PC-9 (cell line): ENCODE results near the gene CNIH3. TPM values are rescaled to one million over a fixed set of nuclear protein-coding genes. Genes with fewer than 3 reads are reported as not detected.

Experiments used
- BruUV-seq: library from RNA; stranded (reverse); fragments of 400-500 nt; replicated peaks from 2 replicates; lab custom pipeline; 2021; lab: Mats Ljungman, UMichigan
- CTCF ChIA-PET: fragments of 300-600 bp; sonication (Branson Sonifier 250); formaldehyde crosslinking; loops from one replicate; lab custom pipeline; 2022; ENCODE audit warnings: antibody characterized with exemption; lab: Charles Lee
- POLR2A ChIA-PET: fragments of 300-600 bp; sonication (Branson Sonifier 250); formaldehyde crosslinking; loops from one replicate; lab custom pipeline; 2022; ENCODE audit warnings: antibody characterized with exemption; ENCODE audit not compliant: unreplicated experiment; lab: Charles Lee
- DNase-seq, 2 experiments: peaks; one replicate each; pipeline versions ENCODE4 v3.0.0 to v3.0.0-alpha.2; 2015 to 2022; ENCODE audit warnings: mixed read lengths in 1 of 2
- H2AFZ ChIP-seq: fragments of 200-600 bp; sonication (generic); 2 replicates; pipeline ENCODE4 v1.8.1; 2017; ENCODE audit warnings: antibody characterized with exemption
- H3F3A ChIP-seq: fragments of 200-600 bp; sonication (generic); 2 replicates; pipeline ENCODE4 v1.8.1; 2017; ENCODE audit warnings: antibody characterized with exemption, mild to moderate bottlenecking, low read depth; ENCODE audit not compliant: insufficient read depth
- H3K27ac ChIP-seq: fragments of 200-600 bp; sonication (generic); 2 replicates; pipeline ENCODE4 v1.6.1; 2016; ENCODE audit warnings: mixed run types
- H3K27me3 ChIP-seq: fragments of 200-600 bp; sonication (generic); 2 replicates; pipeline ENCODE4 v1.6.1; 2016; ENCODE audit warnings: low read depth, mixed run types; ENCODE audit not compliant: insufficient read depth
- H3K36me3 ChIP-seq: fragments of 200-600 bp; sonication (generic); 2 replicates; pipeline ENCODE4 v1.6.1; 2016; ENCODE audit warnings: low read depth, mixed run types
- H3K4me1 ChIP-seq: fragments of 200-600 bp; sonication (generic); replicated peaks from 2 replicates; pipeline ENCODE4 v1.6.1; 2016; ENCODE audit warnings: mixed run types; ENCODE audit not compliant: insufficient read depth
- H3K4me2 ChIP-seq: fragments of 200-600 bp; sonication (generic); 2 replicates; pipeline ENCODE4 v1.6.1; 2017; ENCODE audit warnings: mixed run types
- H3K4me3 ChIP-seq: fragments of 200-600 bp; sonication (generic); 2 replicates; pipeline ENCODE4 v1.6.1; 2016; ENCODE audit warnings: mixed run types
- H3K79me2 ChIP-seq: fragments of 200-600 bp; sonication (generic); 2 replicates; pipeline ENCODE4 v1.6.1; 2017; ENCODE audit warnings: low read depth, mixed run types
- H3K9me2 ChIP-seq: fragments of 200-600 bp; sonication (generic); 2 replicates; pipeline ENCODE4 v1.8.1; 2017; ENCODE audit warnings: mild to moderate bottlenecking; ENCODE audit not compliant: insufficient read depth
- H3K9me3 ChIP-seq: fragments of 200-600 bp; sonication (generic); 2 replicates; pipeline ENCODE4 v1.8.1; 2016; ENCODE audit warnings: low read depth; ENCODE audit not compliant: insufficient read depth
- H4K20me1 ChIP-seq: fragments of 200-600 bp; sonication (generic); 2 replicates; pipeline ENCODE4 v1.8.1; 2017; ENCODE audit not compliant: insufficient read depth
- EZH2 ChIP-seq: fragments of 200-600 bp; sonication (generic); IDR thresholded peaks from 2 replicates; pipeline ENCODE4 v1.8.0; 2017; ENCODE audit warnings: antibody characterized with exemption, low read depth
- intact Hi-C: fragments of 100-400 bp; cut with micrococcal nuclease; formaldehyde crosslinking; loops from one replicate; pipeline ENCODE4 v1.10.0; 2022; ENCODE audit not compliant: unreplicated experiment
- total RNA-seq: library from RNA; stranded (reverse); gene quantifications from 2 replicates; pipeline ENCODE4 v1.2.3, GENCODE V29; 2021
- TF ChIP-seq, protein P1 (sequence below): fragments of 200-600 bp; sonication (generic); conservative IDR thresholded peaks from 2 replicates; pipeline ENCODE4 v1.6.1; 2017; ENCODE audit warnings: mixed run types, antibody characterized with exemption, mild to moderate bottlenecking, moderate library complexity

CNIH3 gene
- total RNA-seq, 1 experiment from 2014 or later = 8.4 TPM

DNA sequence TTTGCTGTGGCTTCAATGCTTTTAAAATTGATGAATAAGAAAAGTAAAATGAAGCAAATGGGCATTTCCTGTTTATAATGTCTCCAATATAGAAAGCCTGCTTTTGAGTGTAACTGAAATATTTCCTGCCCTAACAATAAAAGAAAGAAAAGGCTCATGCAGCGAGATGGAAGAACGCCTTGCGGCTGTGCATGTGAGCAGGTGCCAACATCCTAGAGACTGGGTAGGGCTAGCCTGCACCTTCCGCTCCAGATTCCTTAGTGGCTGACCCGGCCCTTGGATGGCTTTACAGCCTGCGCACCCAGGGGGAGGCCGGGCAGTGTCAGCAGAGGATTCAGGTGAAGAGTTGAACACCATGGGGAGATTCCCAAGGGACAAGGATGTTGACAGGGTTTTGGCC is 21.8 kb downstream of the CNIH3 start:
- TF ChIP-seq EZH2 = no peak
- TF ChIP-seq, protein P1, sequence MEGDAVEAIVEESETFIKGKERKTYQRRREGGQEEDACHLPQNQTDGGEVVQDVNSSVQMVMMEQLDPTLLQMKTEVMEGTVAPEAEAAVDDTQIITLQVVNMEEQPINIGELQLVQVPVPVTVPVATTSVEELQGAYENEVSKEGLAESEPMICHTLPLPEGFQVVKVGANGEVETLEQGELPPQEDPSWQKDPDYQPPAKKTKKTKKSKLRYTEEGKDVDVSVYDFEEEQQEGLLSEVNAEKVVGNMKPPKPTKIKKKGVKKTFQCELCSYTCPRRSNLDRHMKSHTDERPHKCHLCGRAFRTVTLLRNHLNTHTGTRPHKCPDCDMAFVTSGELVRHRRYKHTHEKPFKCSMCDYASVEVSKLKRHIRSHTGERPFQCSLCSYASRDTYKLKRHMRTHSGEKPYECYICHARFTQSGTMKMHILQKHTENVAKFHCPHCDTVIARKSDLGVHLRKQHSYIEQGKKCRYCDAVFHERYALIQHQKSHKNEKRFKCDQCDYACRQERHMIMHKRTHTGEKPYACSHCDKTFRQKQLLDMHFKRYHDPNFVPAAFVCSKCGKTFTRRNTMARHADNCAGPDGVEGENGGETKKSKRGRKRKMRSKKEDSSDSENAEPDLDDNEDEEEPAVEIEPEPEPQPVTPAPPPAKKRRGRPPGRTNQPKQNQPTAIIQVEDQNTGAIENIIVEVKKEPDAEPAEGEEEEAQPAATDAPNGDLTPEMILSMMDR = no peak
- intact Hi-C loops = loop anchor here (1.0 to 5.0 kb wide), 3 partner anchors 21 to 94 kb away; partner anchors contain the start of gene CNIH3

DNA sequence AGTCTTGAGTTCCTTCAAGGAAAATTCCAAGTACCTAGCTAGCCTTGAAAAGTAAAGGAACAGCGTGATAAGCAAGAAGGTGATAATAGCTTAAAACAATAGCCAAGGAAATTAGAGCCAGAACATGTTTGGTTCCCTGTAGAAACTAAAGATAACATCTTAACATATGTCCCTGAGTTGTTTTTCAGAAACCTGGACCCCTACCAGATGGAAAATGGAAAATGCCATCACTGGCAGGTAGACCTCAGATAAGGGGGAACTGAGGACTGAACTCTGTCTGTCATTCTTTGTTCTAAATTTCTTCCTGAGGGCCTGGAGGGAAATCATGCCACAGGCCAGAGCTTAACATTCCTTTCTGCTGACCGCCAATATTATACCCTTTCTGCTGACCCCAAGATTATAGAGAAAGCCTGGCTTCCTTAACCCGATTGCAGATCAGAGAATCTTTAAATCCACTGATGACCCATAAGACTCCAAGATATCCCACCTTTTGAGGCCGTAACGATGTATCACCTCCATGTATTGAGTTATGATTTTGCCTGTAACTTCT is 23.4 kb downstream of the CNIH3 start:
- Histone ChIP-seq H3K4me3 (no peak overlapping the region), H2AFZ (no peak overlapping the region), H3K79me2 (no peaks in the 10 kb centered on the region), H3K9me3 (no peaks in the 10 kb centered on the region), H3K27ac (no peak overlapping the region), H3K36me3 (peaks cover 6% of the 10 kb centered on the region; the same call in 1 of the 2 replicates), H3F3A (no peaks in the 10 kb centered on the region), H3K4me1 (no peaks in the 10 kb centered on the region), H3K9me2 (no peaks in the 10 kb centered on the region), H4K20me1 (no peaks in the 10 kb centered on the region), H3K27me3 (no peaks in the 10 kb centered on the region), H3K4me2 (no peak overlapping the region)
- TF ChIP-seq, protein P1 = no peak
- TF ChIP-seq EZH2 = no peak
- intact Hi-C loops = loop anchor here (5.0 kb wide), 1 partner anchor 93 kb away; no protein-coding TSS in a partner anchor
- CTCF ChIA-PET = interaction anchor here (0.5 to 1.0 kb wide), 3 partner anchors 23 to 655 kb away, joined by 3 to 5 read pairs (median 3); partner anchors contain the start of gene CNIH3
- no peak for DNase-seq
- POLR2A ChIA-PET = no interaction called here
- BruUV-seq = no TSS peak

More for the DNA sequence above, 21.8 kb downstream of the CNIH3 start:
- Histone ChIP-seq H2AFZ (no peak overlapping the region), H3K9me2 (no peaks in the 10 kb centered on the region), H3F3A (no peaks in the 10 kb centered on the region), H3K4me3 (no peak overlapping the region), H3K79me2 (no peaks in the 10 kb centered on the region), H4K20me1 (no peaks in the 10 kb centered on the region), H3K4me2 (no peak overlapping the region), H3K36me3 (peaks cover 6% of the 10 kb centered on the region; the same call in 1 of the 2 replicates), H3K4me1 (peaks cover 3% of the 10 kb centered on the region; the same call in 1 of the 2 replicates), H3K9me3 (no peaks in the 10 kb centered on the region), H3K27ac (no peak overlapping the region), H3K27me3 (no peaks in the 10 kb centered on the region)
- ChIA-PET POLR2A (interaction anchor here (0.5 kb wide), 2 partner anchors 49 to 105 kb away, joined by 4 to 26 read pairs; no protein-coding TSS in a partner anchor), CTCF (interaction anchor here (0.8 to 1.2 kb wide), 4 partner anchors 15 to 125 kb away, joined by 3 read pairs; no protein-coding TSS in a partner anchor)
- DNase-seq = peak in 1 of 2 experiments; percentile 57
- no TSS peak for BruUV-seq

DNA sequence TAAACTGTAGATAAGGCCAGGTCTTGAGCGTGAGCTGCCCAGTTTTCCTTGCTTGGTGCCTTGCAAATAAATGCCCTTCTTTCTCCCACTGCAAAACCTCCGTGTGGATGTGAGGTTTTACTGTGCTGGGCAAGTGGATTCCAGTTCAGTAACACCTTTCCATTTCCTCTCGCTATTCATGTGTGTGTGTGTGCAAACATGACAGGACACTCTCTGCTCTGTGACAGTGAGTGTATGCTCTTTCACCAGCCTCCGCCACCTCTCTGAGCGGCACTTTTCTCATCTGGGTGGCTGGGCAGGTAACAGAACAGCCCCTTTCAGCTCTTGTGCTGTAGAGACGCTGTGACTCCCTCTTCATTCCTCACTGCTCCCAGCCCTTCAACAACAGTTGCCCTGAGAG is 23.9 kb downstream of the CNIH3 start:
- no TSS peak for BruUV-seq
- Histone ChIP-seq H3K4me1 (no peaks in the 10 kb centered on the region), H4K20me1 (no peaks in the 10 kb centered on the region; the same call in 1 of the 2 replicates), H3F3A (no peaks in the 10 kb centered on the region), H3K4me3 (no peak overlapping the region), H3K9me2 (no peaks in the 10 kb centered on the region), H3K27me3 (no peaks in the 10 kb centered on the region), H2AFZ (no peak overlapping the region), H3K9me3 (no peaks in the 10 kb centered on the region), H3K27ac (no peak overlapping the region), H3K4me2 (no peak overlapping the region), H3K36me3 (peaks cover 2% of the 10 kb centered on the region; the same call in 1 of the 2 replicates), H3K79me2 (no peaks in the 10 kb centered on the region)
- ChIA-PET CTCF (interaction anchor here (0.5 to 0.6 kb wide), 2 partner anchors 24 to 654 kb away, joined by 3 to 5 read pairs; partner anchors contain the start of gene CNIH3), POLR2A (no interaction called here)
- TF ChIP-seq, protein P1 = no peak
- TF ChIP-seq EZH2 = no peak
- intact Hi-C loops = no loop called here
- DNase-seq = no peak
